K562 (cell line): ENCODE results near the gene DYDC1. TPM values are rescaled to one million over a fixed set of nuclear protein-coding genes. Genes with fewer than 3 reads are reported as not detected.

Source experiments
- ATF1 ChIP-seq, 2 experiments: fragments of 450-650 bp in 1 of 2; IDR thresholded peaks; 2 replicates each; pipeline ENCODE4 v1.6.1; 2016; ENCODE audit warnings: missing compliant biosample characterization in 1 of 2, missing genetic modification characterization in 1 of 2
- BMI1 ChIP-seq: fragments of 150-350 bp; IDR thresholded peaks from 2 replicates; pipeline ENCODE4 v1.6.1; 2014; ENCODE audit warnings: low read length
- DACH1 ChIP-seq: fragments of 450-650 bp; IDR thresholded peaks from 2 replicates; pipeline ENCODE4 v1.6.1; 2018; ENCODE audit not compliant: partially characterized antibody
- FOXK2 ChIP-seq, 2 experiments: fragments of 450-650 bp; IDR thresholded peaks in 1 of 2; conservative IDR thresholded peaks in 1 of 2; 2 replicates each; pipeline ENCODE4 v1.6.1; 2016; ENCODE audit warnings: low read depth in 2 of 2, mild to moderate bottlenecking in 1 of 2
- LEF1 ChIP-seq: fragments of 450-650 bp; IDR thresholded peaks from 2 replicates; pipeline ENCODE4 v1.6.1; 2016; ENCODE audit warnings: mild to moderate bottlenecking
- MYBL2 ChIP-seq, 2 experiments: fragments of 450-650 bp in 1 of 2; sonication (generic) in 1 of 2; formaldehyde crosslinking in 1 of 2; IDR thresholded peaks; 2 replicates each; pipeline versions ENCODE4 v1.6.1 to v1.8.1; 2017 to 2022; ENCODE audit warnings: borderline replicate concordance in 1 of 2, inconsistent platforms in 1 of 2, low read depth in 1 of 2, mild to moderate bottlenecking in 1 of 2, missing genetic modification reagents in 1 of 2, moderate library complexity in 1 of 2
- POU5F1 ChIP-seq: fragments of 150-350 bp; IDR thresholded peaks from 2 replicates; pipeline ENCODE4 v1.6.1; 2014; ENCODE audit warnings: borderline replicate concordance, low read length, low read depth, mild to moderate bottlenecking; ENCODE audit not compliant: partially characterized antibody
- SMAD4 ChIP-seq: fragments of 250-450 bp; sonication (Bioruptor Pico); conservative IDR thresholded peaks from 2 replicates; pipeline ENCODE4 v1.8.0; 2021; ENCODE audit warnings: inconsistent platforms, mild to moderate bottlenecking, moderate library complexity
- ZNF384 ChIP-seq: IDR thresholded peaks from 2 replicates; pipeline ENCODE4 v1.6.1; 2012; ENCODE audit warnings: low read depth, low read length, improper control_type of control experiment
- polyA plus RNA-seq, 8 experiments: library from polyadenylated mRNA; depleted of rRNA in 4 of 8; stranded (reverse) in 5 of 8; unstranded in 3 of 8; fragments of >200 nt; fragmentation: Nextera tagmentation in 2 of 8; fragmentation: Illumina TruSeq in 1 of 8; extraction: Ambion mirVana in 2 of 8; extraction: Trizol in 1 of 8; gene quantifications; 2 replicates each; pipeline versions ENCODE4 v1.2.1 to v1.2.3, GENCODE V29; 2011 to 2014; ENCODE audit warnings: inconsistent platforms in 1 of 8, missing spikeins in 1 of 8
- total RNA-seq, 7 experiments: library from RNA; depleted of rRNA in 6 of 7; stranded (reverse); fragments of >200 nt in 6 of 7; fragmentation: Illumina TruSeq in 2 of 7; extraction: Trizol in 2 of 7; gene quantifications; 2 replicates each; pipeline versions ENCODE4 v1.2.1 to v1.2.3, GENCODE V29; 2011 to 2021; ENCODE audit warnings: low replicate concordance in 1 of 7
- TF ChIP-seq, protein P1 (sequence below), 3 experiments: IDR thresholded peaks in 2 of 3; conservative IDR thresholded peaks in 1 of 3; 2 replicates each; pipeline ENCODE4 v1.5.1; 2011 to 2012; ENCODE audit warnings: low read length in 3 of 3, mild to moderate bottlenecking in 3 of 3, control low read depth in 2 of 3, improper control_type of control experiment in 1 of 3, inconsistent platforms in 1 of 3, low read depth in 1 of 3, mixed read lengths in 1 of 3, moderate library complexity in 1 of 3; ENCODE audit not compliant: insufficient read depth in 2 of 3
- TF ChIP-seq, protein P2 (sequence below): sonication (generic); IDR thresholded peaks from 2 replicates; pipeline ENCODE4 v1.6.1; 2016
- TF ChIP-seq, protein P3 (sequence below): fragments of 450-650 bp; IDR thresholded peaks from 2 replicates; pipeline ENCODE4 v1.6.1; 2016; ENCODE audit warnings: borderline replicate concordance
- TF ChIP-seq, protein P4 (sequence below), 2 experiments: fragments of 450-650 bp; formaldehyde crosslinking in 1 of 2; IDR thresholded peaks; 2 replicates each; pipeline versions ENCODE4 v1.4.0 to v1.6.1; 2014 to 2020; ENCODE audit warnings: mild to moderate bottlenecking in 2 of 2, borderline replicate concordance in 1 of 2, low read depth in 1 of 2

DYDC1 gene
- total and polyA plus RNA-seq, 9 of the 15 experiments (the other 6 are each of a cell fraction or from before 2014, with no cell fraction given): not detected

DNA sequence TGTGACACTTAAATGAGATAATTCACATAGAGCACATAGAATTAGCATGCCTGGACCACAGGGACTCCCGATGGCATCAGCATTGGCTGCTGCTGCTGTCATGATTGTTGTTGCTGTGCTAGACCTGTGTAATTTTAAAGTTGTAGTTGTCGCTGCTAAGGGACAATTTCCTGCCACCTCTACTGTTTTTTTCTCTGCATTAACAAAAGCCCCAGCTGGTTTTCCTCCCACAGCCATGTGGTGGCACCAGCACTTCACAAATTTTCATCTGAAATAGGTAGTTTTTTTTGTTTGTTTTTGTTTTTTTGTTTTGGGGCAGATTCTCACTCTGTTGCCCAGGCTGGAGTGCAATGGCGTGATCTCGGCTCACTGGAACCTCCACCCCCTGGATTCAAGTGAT is 26.4 kb upstream of the DYDC1 start (continued):
- TF ChIP-seq, protein P1, sequence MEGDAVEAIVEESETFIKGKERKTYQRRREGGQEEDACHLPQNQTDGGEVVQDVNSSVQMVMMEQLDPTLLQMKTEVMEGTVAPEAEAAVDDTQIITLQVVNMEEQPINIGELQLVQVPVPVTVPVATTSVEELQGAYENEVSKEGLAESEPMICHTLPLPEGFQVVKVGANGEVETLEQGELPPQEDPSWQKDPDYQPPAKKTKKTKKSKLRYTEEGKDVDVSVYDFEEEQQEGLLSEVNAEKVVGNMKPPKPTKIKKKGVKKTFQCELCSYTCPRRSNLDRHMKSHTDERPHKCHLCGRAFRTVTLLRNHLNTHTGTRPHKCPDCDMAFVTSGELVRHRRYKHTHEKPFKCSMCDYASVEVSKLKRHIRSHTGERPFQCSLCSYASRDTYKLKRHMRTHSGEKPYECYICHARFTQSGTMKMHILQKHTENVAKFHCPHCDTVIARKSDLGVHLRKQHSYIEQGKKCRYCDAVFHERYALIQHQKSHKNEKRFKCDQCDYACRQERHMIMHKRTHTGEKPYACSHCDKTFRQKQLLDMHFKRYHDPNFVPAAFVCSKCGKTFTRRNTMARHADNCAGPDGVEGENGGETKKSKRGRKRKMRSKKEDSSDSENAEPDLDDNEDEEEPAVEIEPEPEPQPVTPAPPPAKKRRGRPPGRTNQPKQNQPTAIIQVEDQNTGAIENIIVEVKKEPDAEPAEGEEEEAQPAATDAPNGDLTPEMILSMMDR (IDR thresholded peaks at IDR 0.05 in 2 of 3, conservative IDR thresholded peaks at IDR 0.05 in 1 of 3; ENCODE audit: insufficient read depth in 2 of 3, low read depth in 1 of 3, low read length in 3 of 3): peak; percentile 66 to 90 (median 79)
- TF ChIP-seq, protein P2, sequence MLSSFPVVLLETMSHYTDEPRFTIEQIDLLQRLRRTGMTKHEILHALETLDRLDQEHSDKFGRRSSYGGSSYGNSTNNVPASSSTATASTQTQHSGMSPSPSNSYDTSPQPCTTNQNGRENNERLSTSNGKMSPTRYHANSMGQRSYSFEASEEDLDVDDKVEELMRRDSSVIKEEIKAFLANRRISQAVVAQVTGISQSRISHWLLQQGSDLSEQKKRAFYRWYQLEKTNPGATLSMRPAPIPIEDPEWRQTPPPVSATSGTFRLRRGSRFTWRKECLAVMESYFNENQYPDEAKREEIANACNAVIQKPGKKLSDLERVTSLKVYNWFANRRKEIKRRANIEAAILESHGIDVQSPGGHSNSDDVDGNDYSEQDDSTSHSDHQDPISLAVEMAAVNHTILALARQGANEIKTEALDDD: no peak
- peak; percentile 67 for TF ChIP-seq DACH1
- TF ChIP-seq, protein P3, sequence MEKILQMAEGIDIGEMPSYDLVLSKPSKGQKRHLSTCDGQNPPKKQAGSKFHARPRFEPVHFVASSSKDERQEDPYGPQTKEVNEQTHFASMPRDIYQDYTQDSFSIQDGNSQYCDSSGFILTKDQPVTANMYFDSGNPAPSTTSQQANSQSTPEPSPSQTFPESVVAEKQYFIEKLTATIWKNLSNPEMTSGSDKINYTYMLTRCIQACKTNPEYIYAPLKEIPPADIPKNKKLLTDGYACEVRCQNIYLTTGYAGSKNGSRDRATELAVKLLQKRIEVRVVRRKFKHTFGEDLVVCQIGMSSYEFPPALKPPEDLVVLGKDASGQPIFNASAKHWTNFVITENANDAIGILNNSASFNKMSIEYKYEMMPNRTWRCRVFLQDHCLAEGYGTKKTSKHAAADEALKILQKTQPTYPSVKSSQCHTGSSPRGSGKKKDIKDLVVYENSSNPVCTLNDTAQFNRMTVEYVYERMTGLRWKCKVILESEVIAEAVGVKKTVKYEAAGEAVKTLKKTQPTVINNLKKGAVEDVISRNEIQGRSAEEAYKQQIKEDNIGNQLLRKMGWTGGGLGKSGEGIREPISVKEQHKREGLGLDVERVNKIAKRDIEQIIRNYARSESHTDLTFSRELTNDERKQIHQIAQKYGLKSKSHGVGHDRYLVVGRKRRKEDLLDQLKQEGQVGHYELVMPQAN: no peak
- no peak for TF ChIP-seq ATF1 (CRISPR knock-in tag; IDR thresholded peaks at IDR 0.05)
- 0 out of 2 replicates have a peak, but pooled peaks have one; percentile 10 for TF ChIP-seq ATF1 (tag; IDR thresholded peaks at IDR 0.05)
- TF ChIP-seq, protein P4, sequence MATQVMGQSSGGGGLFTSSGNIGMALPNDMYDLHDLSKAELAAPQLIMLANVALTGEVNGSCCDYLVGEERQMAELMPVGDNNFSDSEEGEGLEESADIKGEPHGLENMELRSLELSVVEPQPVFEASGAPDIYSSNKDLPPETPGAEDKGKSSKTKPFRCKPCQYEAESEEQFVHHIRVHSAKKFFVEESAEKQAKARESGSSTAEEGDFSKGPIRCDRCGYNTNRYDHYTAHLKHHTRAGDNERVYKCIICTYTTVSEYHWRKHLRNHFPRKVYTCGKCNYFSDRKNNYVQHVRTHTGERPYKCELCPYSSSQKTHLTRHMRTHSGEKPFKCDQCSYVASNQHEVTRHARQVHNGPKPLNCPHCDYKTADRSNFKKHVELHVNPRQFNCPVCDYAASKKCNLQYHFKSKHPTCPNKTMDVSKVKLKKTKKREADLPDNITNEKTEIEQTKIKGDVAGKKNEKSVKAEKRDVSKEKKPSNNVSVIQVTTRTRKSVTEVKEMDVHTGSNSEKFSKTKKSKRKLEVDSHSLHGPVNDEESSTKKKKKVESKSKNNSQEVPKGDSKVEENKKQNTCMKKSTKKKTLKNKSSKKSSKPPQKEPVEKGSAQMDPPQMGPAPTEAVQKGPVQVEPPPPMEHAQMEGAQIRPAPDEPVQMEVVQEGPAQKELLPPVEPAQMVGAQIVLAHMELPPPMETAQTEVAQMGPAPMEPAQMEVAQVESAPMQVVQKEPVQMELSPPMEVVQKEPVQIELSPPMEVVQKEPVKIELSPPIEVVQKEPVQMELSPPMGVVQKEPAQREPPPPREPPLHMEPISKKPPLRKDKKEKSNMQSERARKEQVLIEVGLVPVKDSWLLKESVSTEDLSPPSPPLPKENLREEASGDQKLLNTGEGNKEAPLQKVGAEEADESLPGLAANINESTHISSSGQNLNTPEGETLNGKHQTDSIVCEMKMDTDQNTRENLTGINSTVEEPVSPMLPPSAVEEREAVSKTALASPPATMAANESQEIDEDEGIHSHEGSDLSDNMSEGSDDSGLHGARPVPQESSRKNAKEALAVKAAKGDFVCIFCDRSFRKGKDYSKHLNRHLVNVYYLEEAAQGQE (IDR thresholded peaks at IDR 0.05; ENCODE audit: borderline replicate concordance): peak; percentile 73
- TF ChIP-seq, protein P4 (CRISPR knock-in tag; IDR thresholded peaks at IDR 0.05; ENCODE audit: low read depth): no peak
- 0 out of 4 replicates have a peak, but pooled peaks of 1 of the 2 experiments have one; percentile 15 for TF ChIP-seq FOXK2 (conservative IDR thresholded peaks at IDR 0.05 in 1 of 2, IDR thresholded peaks at IDR 0.05 in 1 of 2; ENCODE audit: low read depth in 2 of 2)
- no peak for TF ChIP-seq POU5F1
- TF ChIP-seq SMAD4 (CRISPR knock-in tag): 0 out of 2 replicates have a peak, but pooled peaks have one; percentile 18
- peak; percentile 93 for TF ChIP-seq ZNF384
- TF ChIP-seq MYBL2 (IDR thresholded peaks at IDR 0.05; ENCODE audit: low read depth): no peak
- no peak for TF ChIP-seq MYBL2 (CRISPR knock-in tag; IDR thresholded peaks at IDR 0.05; ENCODE audit: borderline replicate concordance)
- 0 out of 2 replicates have a peak, but pooled peaks have one; percentile 34 for TF ChIP-seq BMI1
- no peak for TF ChIP-seq LEF1
- TF ChIP-seq, all 486 proteins: peak for 14
